HG03196 (cell line): ENCODE data around the gene LAMTOR5.
"Not testable (repeated sequence)": the region's sequence is repeated elsewhere in the genome, so short reads cannot be mapped to it uniquely, and the experiment has no call there.

Experiments
- ATAC-seq: cut with Tn5 transposase; IDR thresholded peaks from one replicate; pipeline ENCODE4 v1.9.1; 2021; ENCODE audit not compliant: unreplicated experiment

Gene LAMTOR5

DNA sequence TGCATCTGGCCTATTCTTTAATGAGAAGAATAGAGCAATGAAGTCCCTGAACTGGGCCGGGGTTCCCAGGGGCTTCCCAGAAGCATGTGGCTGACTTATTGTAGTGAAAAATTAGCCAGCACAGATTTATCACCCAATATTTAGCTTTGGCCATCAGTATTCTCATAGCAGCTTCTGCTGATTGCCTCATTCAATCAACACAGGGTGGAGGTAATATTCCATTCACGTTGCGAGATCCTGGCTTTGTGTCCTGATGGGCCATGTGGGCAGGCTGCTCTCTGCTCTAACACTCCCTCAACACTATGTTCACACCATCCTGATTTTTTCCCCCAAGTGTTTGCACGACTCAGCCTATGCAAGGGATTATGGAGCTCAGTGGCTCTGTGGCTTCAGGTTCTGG lies 21.5 kb upstream of the LAMTOR5 start:
- ATAC-seq, result no peak

DNA sequence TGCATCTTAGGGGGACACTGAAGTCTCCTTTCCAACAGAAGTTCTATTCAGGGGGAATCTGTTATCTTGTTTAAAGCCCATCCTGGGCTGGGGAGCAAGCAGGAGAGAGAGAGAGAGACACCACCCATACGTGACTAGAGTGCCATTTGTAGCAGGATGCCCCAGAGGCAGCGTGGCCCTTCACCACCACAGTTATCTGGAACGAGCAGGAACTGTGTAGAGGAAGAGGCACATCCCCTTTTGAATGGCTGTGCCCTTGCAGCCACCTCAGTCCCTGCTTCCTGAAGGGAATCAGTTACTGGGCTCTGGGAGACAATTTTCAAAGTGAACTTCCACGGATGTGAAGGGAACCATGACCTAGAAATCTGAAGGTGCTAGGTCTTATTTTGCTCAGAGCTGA lies 19.4 kb upstream of the LAMTOR5 start:
- no peak for ATAC-seq

- no peak for ATAC-seq
Measured at GRCh38 chr1:110425612-110426152, 18.2 kb upstream of the LAMTOR5 start.

DNA sequence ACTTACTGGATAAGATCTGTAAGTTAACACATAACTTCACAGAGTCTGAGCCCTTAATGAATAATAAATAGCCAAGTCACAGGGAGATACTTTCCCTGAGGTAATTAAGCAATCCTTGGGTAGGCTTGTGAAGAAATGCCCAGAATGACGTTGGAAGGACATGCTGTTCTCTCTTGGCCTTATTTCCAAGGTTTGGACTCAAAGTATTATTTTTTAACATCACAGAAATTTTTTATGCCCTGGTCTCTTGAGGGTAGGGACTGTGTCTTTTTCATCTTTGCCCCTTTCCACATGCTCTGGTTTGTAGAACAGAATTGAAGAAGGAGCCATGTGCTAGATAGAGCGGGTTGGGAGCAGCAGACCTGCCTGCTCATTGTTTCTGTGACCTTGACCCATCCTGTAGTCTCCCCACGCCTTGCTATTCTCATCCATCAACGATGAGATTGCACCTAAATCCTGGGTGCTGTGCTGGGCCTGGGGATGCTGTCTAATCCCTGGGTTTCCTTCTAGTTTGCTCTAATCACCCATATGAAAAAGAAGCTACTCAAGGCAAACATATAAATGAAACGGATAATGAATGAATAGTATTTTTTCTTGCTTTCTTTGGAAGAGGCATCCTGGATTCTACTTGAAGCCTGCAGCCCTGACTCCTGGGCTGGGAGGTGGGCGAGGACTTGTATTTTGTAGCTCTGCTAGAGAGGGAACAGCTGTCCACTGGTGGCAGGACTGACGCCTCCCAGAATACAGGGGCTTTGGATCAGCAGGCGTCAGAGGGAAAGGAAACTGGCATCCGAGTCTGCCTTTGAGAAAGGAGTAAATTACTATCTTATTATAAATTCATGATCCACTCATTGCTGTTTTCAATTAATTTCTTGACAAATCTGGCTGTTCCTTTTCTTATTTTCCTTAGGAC lies 17.5 kb upstream of the LAMTOR5 start:
- no peak for ATAC-seq

GRCh38 chr1:110420874-110421793 lies 13.6 kb upstream of the LAMTOR5 start:
- ATAC-seq, result no peak

GRCh38 chr1:110420023-110420662 lies 12.6 kb upstream of the LAMTOR5 start:
- ATAC-seq, result no peak

DNA sequence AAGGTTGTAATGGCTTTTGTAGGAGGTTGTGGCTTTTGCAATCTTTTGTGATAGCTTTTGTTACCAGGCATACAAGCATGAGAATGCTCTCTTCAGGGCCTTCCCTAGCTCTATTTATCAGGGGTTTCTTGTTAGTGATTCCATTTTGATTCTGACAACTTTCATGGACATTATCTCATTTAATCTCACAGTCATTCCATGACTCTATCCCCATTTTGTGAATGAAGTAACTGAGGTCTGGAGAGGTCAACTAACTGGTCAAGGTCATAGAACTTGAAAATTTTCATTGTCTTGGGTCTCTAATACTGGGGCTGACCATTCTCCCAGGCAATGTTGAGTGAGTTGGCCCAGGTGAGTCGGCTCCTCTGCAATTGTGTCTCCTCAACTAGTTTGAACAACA lies 11.2 kb upstream of the LAMTOR5 start:
- ATAC-seq, result no peak

DNA sequence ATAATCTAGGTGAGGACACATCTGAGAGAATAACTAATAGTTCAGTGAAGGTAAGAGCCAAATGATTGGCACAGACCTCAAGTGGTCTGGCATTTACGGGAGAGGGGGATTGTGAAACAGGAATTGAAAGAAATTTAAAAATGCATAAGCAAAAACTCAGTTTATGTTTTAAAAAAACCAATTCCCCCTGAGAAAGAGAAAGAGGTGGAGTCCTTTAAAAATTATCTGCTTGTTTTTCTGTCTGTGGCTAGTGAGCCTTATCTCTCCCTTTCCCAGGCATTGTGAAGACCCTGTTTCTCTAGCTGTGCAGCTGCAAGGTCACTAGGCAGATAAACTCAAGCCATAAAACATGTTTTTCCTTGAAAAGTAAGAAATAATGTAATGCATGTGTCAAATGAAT lies 5.6 kb upstream of the LAMTOR5 start:
- ATAC-seq, result not testable (repeated sequence)

- ATAC-seq, result no peak
Measured at GRCh38 chr1:110412576-110412975, 5.1 kb upstream of the LAMTOR5 start.

- no peak for ATAC-seq
Measured at GRCh38 chr1:110411173-110411735, 3.8 kb upstream of the LAMTOR5 start.

GRCh38 chr1:110409316-110409715 lies 1.8 kb upstream of the LAMTOR5 start:
- no peak for ATAC-seq

DNA sequence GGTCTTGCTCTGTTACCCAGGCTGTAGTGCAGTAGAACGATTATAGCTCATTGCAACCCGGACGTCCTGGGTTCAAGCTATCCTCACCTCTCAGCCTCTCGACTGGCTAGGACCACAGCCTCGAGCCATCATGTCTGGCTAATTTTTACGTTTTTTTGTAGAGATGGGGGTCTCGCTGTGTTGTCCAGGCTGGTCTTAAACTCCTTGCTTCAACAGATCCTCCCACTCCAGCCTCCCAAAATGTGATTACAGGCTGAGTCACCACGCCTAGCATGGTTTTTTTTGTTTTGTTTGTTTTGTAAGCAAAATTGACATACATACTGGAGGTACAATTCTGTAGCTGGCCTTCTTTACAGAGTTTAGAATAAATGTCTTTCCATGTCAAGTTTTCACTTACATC lies 994 bp upstream of the LAMTOR5 start:
- ATAC-seq, result no peak

GRCh38 chr1:110406407-110406806 lies 1.1 kb downstream of the LAMTOR5 start:
- ATAC-seq, result not testable (repeated sequence)

- ATAC-seq, result no peak
Measured at GRCh38 chr1:110404401-110404800, 3.1 kb downstream of the LAMTOR5 start.

GRCh38 chr1:110403805-110404204 lies 3.7 kb downstream of the LAMTOR5 start:
- no peak for ATAC-seq

DNA sequence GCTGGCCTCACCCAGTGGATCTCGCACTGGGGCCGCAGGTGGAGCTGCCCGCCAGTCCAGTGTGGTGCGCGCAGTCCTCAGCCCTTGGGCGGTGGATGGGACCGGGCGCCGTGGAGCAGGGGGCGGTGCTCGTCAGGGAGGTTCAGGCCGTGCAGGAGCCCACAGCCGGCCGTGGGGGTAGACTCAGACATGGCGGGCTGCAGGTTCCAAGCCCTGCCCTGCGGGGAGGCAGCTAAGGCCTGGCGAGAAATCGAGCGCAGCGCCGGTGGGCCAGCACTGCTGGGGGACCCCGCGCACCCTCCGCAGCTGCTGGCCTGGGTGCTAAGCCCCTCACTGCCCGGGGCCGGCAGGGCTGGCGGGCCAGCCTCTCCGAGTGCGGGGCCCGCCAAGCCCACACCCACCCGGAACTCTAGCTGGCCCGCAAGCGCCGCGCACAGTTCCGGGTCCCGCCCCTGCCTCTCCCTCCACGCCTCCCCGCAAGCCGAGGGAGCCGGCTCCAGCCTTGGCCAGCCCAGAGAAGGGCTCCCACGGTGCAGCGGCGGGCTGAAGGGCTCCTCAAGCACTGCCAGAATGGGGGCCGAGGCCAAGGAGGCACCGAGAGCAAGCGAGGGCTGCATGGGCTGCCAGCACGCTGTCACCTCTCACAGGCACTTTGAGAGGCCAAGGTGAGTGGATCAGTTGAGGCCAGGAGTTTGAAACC lies 11.1 kb downstream of the LAMTOR5 start:
- ATAC-seq, result not testable (repeated sequence)

- ATAC-seq, result no peak
Measured at GRCh38 chr1:110394493-110394820, 13.0 kb downstream of the LAMTOR5 start.

DNA sequence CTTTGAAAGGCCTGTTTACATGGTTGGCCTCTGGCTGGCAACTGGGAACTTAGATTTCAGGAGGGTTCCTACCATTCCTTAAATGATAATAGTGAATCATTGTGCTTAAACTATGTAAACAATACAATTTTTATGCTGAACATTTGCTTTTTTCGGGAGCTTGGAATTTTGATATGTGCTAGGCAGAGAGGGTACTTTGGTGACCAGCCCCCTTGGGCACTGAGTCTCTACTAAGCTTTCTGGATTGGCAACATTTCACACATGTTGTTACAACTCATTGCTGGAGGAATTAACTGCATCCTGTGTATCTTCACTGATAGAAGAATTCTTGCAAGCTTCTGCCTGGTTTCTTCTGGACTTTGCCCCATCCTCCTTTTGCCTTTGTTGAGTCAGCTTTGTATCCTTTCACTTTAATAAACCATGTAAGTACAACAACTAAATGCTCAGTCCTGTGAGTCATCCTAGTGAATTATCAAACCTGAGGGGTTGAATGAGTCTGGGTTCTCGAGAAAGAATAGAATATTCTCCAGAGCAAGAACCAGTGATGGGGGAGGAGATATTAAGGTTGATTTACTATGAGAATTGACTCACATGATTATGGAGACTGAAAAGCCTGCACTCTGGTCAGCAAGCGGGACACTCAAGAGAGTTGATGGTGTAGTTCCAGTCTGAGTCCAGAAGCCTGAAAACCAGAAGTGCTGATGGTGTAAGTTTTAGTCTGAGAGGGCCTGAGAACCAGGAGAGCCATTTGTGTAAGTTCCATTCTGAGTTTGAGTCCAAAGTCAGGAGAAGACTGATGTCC lies 13.6 kb downstream of the LAMTOR5 start:
- no peak for ATAC-seq

DNA sequence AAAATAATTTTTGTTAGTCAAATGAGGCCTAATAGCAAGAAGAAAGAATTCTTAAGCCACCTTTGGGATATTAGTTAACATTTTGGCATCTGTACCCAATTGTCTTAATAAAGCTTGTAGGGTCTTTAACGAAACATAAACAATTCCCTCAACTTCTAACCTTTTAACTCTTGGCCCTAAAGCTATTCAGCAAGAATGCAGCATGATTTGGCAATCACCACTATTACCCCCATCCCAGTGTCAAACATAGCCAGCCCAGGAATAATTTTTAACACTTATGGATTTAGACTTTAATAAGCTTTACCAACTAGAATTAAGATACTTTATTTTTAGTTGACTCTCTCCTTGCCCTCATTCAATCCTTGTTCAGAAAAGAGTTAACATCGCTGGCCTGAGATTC lies 14.2 kb downstream of the LAMTOR5 start:
- no peak for ATAC-seq
